Measurements from ENCODE around the gene SIK2.
"Not testable (repeated sequence)": the region's sequence is repeated elsewhere in the genome, so short reads cannot be mapped to it uniquely, and the experiment has no call there.

The SIK2 gene

DNA sequence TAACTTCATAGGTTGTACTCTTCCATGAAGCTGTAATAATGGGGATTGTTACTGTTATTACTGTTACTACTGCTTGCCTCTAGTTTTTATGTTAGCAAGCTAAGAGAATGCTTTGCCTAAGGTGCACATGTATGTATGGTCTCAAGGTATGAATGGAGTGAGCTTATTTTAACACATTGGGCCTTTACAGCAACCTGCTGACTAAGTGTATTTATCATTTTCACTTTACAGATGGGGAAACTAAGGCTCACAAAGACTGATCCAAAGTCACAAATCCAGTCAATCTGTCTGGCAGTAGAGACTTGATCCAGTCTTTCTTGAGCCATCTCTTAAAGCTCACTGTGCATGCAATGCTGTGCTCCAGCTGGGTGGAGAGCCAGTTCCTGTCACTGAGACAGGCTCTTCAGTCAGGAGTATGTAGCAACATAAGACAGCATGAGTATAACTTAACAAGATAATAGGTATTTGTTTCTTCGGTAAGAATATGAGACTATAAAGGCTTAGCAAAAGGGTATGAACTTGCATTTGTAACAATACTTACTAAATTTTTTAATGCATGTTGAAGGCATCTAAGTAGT lies 97.4 kb downstream of the SIK2 start:
- DNase-seq (ENCODE audit: low spot score), result no peak

GRCh38 chr11:111700162-111700561 lies 97.9 kb downstream of the SIK2 start:
- DNase-seq (ENCODE audit: low spot score), result no peak

DNA sequence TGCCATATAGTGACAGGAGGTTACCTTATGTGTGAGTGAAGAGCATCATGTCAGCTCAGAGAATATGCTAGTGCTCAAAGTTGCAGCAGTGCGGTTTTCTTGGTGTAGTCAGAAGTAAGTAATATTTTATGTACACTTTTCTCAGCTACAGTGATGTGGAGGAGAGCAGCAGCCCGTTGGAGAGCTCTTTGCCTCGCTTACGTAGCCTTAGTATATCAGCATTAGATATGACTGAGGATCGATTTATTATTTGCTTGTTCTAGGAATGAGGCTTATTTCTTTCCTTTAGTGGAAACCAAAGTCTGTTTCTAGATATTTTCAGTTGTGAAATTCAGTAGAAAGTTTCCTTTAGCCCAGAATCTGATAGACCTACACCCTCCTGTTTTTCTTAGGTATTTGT lies 100.4 kb downstream of the SIK2 start:
- DNase-seq (ENCODE audit: low spot score), result no peak

- DNase-seq (ENCODE audit: low spot score), result no peak
Measured at GRCh38 chr11:111703576-111703975, 101.3 kb downstream of the SIK2 start.

GRCh38 chr11:111707039-111707690 lies 104.9 kb downstream of the SIK2 start:
- DNase-seq (ENCODE audit: low spot score), result no peak

DNA sequence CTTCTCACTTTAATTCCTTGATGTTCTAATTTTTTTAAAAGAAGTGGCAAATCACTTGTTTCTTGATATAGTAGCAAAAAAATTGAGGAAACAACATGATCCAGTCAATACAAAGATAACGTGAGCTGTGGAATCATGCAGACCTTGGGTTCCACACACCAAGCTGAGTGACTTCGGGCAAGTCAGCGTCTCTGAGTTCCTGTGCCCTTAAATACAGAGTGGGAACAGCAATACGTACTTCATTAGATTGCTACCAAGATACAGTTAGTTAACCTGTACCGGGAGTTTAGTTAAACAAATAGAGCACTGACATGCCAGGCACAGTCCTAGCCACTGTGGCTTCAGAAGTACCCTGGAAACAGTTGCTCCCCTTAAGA lies 105.4 kb downstream of the SIK2 start:
- no peak for DNase-seq (ENCODE audit: low spot score)

GRCh38 chr11:111714522-111714921 lies 112.3 kb downstream of the SIK2 start:
- DNase-seq (ENCODE audit: low spot score), result no peak

DNA sequence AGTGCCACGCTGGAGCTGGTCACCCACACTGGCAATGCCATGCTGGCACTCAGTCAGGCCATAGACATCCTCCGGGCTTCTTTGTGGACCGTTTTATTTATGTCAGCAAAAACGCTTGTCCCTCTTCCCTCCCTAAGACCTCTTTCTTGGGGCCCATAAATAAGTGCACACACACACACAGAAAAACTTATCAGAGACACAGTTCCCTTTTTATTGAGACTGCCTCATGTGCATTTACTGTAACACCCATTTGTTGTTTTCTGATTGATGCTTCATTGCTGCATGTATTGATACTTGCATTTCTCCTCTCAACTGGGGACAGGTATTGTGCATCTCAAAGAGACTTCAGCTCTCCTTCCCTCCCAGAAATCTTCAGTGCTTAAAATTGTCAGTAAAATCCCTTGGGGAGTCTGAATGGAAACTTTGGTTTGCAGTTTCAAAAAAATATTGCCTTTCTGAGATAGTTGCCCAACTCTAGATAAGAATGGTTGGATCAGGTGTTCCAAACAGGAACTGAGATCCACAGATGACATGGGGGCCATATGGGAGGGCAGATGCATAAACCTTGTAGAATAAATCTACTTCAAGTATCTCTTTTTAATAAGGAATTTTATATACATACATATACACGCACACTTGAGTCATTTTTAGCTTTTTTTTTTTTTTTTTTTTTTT lies 113.0 kb downstream of the SIK2 start:
- DNase-seq (ENCODE audit: low spot score), result no peak

GRCh38 chr11:111717660-111718059 lies 115.4 kb downstream of the SIK2 start:
- DNase-seq (ENCODE audit: low spot score), result not testable (repeated sequence)

DNA sequence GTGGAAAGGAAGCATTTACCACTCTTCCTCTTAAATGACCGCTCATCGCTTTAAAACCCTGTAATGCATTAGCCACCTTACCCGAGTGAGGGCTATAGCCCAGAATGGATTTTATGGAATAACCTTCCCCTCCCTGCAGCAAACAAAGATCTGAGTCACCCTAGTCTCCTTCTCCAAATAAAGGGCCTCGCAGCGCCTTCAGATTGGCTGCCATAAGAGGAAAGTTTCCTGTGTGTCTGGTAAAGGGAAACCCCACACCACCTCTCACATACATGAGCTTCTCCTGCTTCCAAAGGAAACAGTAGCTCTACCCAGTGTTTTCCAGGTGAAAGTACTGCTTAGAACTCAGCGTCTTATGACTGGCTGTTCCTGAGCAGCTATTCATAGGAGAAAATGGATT lies 116.2 kb downstream of the SIK2 start:
- no peak for DNase-seq (ENCODE audit: low spot score)

GRCh38 chr11:111718859-111719258 lies 116.6 kb downstream of the SIK2 start:
- DNase-seq (ENCODE audit: low spot score), result no peak

DNA sequence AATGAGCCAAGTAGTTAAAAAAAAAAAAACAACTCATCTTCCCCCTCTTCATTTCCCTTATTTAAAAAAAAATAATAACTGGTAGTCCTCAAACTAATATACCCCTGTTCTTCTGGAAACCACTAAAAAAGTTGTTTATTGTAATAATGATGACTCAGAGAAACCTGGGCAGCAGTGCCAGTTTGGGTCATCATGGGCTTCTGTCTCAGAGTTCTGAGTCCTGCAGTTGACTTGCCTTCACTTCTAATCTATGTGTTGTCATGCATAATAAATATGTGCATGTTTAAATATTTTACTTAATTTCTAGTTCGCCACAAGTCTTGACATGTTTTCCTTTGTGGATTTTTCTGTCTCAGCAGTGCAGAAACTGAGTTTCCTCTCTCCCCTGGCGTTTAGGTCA lies 117.1 kb downstream of the SIK2 start:
- no peak for DNase-seq (ENCODE audit: low spot score)

DNA sequence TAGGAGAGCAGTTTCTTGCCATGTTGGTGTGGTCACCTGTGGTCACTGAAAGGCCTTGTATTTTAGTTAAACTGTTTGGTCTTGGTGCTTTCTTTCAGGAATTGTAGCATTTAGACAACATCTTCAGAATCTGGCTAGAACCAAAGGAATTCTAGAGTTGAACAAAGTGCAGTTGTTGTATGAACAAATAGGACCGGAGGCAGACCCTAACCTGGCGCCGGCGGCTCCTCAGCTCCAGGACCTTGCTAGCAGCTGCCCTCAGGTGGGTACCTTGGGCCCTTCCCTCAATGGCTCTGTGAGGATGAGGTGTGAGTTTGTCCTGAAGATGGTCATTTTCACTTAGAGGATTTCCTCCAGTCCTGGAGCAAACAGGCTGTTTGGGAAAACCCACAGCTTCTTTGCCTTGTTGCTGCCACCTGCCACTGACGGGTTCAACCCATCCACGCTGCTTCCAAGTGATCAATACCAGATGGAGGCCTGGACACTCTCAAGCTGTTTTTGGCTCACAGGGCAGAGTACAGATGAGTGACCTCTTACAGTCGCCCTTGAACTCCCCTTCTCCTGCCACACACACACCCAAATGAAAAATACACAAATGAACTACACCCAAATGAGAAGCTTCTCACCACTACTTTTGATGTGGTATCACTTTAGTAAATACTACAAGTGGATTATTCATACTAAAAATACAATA lies 118.7 kb downstream of the SIK2 start:
- DNase-seq (ENCODE audit: low spot score), result no peak

GRCh38 chr11:111722501-111722900 lies 120.3 kb downstream of the SIK2 start:
- DNase-seq (ENCODE audit: low spot score), result no peak

DNA sequence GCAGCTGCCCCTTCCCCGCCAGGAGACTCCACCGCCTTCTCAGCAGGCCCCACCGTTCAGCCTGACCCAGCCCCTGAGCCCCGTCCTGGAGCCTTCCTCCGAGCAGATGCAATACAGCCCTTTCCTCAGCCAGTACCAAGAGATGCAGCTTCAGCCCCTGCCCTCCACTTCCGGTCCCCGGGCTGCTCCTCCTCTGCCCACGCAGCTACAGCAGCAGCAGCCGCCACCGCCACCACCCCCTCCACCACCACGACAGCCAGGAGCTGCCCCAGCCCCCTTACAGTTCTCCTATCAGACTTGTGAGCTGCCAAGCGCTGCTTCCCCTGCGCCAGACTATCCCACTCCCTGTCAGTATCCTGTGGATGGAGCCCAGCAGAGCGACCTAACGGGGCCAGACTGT lies 121.3 kb downstream of the SIK2 start:
- no peak for DNase-seq (ENCODE audit: low spot score)

DNA sequence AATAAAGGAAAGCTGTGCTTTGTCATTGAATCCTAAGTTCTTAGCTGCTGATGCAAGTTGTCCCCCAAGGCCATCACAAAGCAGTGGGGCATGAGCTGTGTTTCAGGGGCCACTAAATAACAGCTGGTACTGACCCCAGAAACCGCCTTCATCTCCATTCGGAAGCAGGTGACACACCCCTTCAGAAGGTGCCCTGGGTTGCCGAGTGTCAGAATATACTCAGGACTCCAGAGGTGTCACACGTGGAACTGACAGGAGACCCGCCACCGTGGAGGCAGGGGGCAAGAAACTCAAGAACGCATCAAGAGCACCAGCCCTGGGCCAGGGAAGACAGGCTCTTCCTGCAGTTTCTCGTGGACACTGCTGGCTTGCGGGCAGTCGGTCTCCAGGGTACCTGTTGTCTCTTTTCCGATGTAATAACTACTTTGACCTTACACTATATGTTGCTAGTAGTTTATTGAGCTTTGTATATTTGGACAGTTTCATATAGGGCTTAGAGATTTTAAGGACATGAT lies 122.4 kb downstream of the SIK2 start:
- no peak for DNase-seq (ENCODE audit: low spot score)

DNA sequence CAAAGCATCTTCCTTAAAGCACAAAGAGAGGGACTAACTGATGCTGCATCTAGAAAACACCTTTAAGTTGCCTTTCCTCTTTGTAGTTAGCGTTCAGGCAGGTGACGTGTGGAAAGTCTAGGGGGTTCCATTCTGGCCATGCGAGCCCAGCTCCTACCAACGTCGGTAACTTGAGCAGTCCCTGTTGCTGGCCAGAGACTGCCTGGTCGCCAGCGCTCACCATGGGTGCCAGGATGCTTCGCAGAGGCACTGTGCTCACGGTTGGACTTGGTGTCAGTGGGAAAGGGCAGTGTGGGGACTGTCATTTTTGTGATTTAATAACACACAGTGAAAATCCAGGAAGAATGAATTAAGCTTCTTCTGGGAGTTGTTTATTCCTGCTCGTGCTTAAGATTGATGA lies 123.4 kb downstream of the SIK2 start:
- DNase-seq (ENCODE audit: low spot score), result no peak

DNA sequence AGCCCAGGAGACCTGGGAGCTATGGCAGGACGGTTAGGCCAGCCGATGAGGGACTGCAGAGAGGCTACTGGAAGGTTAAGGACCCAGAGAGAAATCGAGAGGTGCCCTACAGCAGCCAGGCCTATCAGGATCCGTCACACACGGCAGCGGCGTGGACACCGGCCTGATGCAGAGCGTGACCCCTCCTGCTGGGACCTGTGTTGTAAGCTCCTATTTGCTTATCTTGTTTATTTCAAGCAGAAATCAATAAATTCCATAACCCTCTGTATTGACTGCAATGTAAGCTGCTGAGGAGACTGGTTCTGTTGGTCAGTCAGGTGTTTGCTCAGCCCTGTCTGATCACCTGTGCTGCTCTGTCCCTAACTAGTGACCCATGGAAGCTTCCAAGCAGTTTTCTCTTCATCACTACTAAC lies 124.1 kb downstream of the SIK2 start:
- DNase-seq (ENCODE audit: low spot score), result no peak

- DNase-seq (ENCODE audit: low spot score), result no peak
Measured at GRCh38 chr11:111727431-111727830, 125.2 kb downstream of the SIK2 start.

DNA sequence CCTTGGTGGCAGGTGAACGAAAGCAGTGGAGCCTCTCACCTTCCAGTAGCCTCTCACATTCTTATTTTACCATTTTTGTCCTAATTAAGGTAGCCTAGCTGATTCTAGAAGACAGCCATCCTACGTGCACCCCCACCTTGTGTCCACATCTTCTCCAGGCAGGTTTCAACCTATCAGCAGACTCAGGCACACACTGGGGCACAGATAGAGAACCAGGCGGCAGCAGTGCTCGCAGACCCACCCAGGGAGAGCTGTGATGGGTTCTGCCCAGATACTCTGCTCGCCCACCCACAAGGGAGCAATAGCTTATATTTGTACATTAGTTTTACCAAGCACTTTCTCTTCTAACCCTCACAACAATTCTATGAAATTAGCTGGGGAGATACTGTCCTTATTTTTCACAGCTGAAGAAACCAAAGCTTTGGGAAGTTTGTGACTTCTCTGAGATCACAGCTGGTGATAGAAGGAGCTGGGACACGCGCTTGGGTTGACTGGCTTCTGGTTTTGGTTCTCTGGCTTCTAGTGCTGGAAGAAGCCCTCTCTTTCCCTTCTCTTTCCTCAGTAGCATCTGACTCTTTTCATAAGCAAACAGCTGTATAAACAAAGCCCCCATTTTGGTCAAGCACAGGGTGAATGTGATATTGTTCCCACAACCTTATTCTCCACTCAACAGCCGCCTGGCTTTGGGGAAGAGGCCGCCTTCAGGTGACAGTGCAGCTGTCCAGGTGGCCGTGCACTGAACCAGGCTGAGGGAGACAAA lies 127.0 kb downstream of the SIK2 start:
- DNase-seq (ENCODE audit: low spot score), result no peak

DNA sequence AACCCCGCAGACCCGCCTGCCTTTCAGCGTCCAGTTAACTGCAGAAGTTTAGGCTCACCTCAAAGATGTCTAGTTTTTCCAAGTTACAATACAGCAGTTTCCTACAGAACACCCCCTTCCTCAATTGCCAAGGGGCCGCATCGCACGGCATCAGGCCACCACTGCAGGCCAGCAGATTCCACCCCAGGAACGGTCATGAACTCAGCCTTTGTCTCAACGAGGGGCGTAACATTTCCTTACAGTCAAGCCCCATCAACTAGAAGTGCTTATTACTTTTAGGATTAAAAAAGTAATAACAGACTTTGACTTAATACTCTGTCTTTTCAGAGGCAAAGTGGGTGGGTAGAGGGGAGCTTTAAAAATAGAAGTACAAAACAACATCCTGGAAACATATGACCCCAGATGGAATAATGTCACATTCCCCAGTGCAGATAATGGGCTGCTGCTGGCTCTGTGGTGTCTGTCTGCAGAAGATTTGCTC lies 127.6 kb downstream of the SIK2 start:
- no peak for DNase-seq (ENCODE audit: low spot score)

All from COLO829 (cell line).